Breast epithelium (tissue), 3 donors: ENCODE results near the gene LTBP2.

ENCODE experiments used
- POLR2A ChIP-seq: fragments of 450-650 bp; IDR thresholded peaks from one replicate; pipeline ENCODE4 v1.6.1; 2016; ENCODE audit warnings: antibody characterized with exemption, mild to moderate bottlenecking, moderate library complexity
- TF ChIP-seq, protein P1 (sequence below), 3 donors: fragments of 450-650 bp; IDR thresholded peaks; one replicate each; pipeline ENCODE4 v1.5.1; 2016 to 2017; ENCODE audit warnings: antibody characterized with exemption in 3 of 3, mild to moderate bottlenecking in 3 of 3, moderate library complexity in 3 of 3

DNA sequence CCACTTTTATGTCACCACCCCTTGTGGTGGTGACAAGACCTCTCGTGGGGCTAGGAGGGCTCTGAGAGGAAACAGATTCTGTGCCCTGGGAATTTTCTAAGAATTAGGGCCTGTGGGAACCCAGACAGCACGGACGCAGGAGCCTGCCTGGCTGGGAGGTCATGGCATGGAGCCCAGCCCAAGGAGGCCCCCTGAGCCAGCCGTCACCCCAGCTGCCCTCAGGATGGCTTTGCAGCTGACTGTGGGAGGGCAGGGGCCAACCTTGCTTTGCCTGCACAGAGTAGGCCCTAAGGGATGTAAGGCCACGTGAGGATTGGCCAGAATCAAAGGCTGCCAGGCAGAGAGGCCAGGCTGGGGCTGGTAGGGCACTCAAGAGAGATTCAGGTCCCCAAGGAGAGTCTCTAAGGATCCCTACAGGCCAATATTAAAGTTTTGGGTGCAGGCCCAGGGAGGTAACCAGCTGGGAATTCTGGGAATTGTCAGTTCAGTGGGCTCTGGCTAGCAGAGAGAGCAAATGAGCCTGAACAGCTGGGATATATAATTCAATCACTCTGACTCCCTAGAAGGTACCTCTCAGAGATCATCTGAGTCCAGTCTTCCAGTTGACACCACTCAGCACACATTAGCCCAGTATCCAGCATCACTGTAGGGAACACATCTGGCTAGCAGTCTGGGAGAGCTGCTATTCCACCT, 6.4 kb downstream of the LTBP2 start:
- TF ChIP-seq, protein P1, sequence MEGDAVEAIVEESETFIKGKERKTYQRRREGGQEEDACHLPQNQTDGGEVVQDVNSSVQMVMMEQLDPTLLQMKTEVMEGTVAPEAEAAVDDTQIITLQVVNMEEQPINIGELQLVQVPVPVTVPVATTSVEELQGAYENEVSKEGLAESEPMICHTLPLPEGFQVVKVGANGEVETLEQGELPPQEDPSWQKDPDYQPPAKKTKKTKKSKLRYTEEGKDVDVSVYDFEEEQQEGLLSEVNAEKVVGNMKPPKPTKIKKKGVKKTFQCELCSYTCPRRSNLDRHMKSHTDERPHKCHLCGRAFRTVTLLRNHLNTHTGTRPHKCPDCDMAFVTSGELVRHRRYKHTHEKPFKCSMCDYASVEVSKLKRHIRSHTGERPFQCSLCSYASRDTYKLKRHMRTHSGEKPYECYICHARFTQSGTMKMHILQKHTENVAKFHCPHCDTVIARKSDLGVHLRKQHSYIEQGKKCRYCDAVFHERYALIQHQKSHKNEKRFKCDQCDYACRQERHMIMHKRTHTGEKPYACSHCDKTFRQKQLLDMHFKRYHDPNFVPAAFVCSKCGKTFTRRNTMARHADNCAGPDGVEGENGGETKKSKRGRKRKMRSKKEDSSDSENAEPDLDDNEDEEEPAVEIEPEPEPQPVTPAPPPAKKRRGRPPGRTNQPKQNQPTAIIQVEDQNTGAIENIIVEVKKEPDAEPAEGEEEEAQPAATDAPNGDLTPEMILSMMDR (IDR thresholded peaks at IDR 0.05) = no peak
- TF ChIP-seq POLR2A = no peak
